Lung (tissue), 12 donors: ENCODE data around the gene EIF3I. TPM values are rescaled to one million over a fixed set of nuclear protein-coding genes. Genes with fewer than 3 reads are reported as not detected.

Experiments
- ATAC-seq: fragments of 200-7000 bp; cut with Tn5 transposase; one replicate; pipeline ENCODE4 v1.9.1; 2020; ENCODE audit warnings: moderate number of reproducible peaks; ENCODE audit not compliant: insufficient read depth, low FRiP score
- DNase-seq, 3 donors: peaks; one replicate each; pipeline ENCODE4 v3.0.0-alpha.2; 2013 to 2017
- H3K27ac ChIP-seq, 2 donors: one replicate each; pipeline ENCODE4 v1.5.1; 2013; ENCODE audit warnings: mild to moderate bottlenecking in 2 of 2, moderate library complexity in 2 of 2, control low read depth in 1 of 2, inconsistent platforms in 1 of 2, low read depth in 1 of 2, low read length in 1 of 2
- H3K27me3 ChIP-seq, 3 donors: one replicate each; pipeline ENCODE4 v1.5.1; 2013; ENCODE audit warnings: low read length in 2 of 3; ENCODE audit not compliant: control insufficient read depth in 3 of 3, insufficient read depth in 3 of 3
- H3K36me3 ChIP-seq, 4 donors: one replicate each; pipeline ENCODE4 v1.5.1; 2013; ENCODE audit warnings: low read length in 4 of 4, mild to moderate bottlenecking in 1 of 4, moderate library complexity in 1 of 4; ENCODE audit not compliant: control insufficient read depth in 4 of 4, insufficient read depth in 4 of 4
- H3K4me1 ChIP-seq, 5 donors: one replicate each; pipeline ENCODE4 v1.5.1; 2013; ENCODE audit warnings: low read length in 5 of 5, mild to moderate bottlenecking in 2 of 5, moderate library complexity in 1 of 5; ENCODE audit not compliant: control insufficient read depth in 5 of 5, insufficient read depth in 5 of 5
- H3K4me3 ChIP-seq: one replicate; pipeline ENCODE4 v1.5.1; 2013; ENCODE audit warnings: mild to moderate bottlenecking, control low read depth, moderate library complexity
- H3K9ac ChIP-seq, 2 donors: one replicate each; pipeline ENCODE4 v1.5.1; 2013; ENCODE audit warnings: low read length in 2 of 2, control low read depth in 1 of 2; ENCODE audit not compliant: insufficient read depth in 1 of 2
- H3K9me3 ChIP-seq, 4 donors: one replicate each; pipeline ENCODE4 v1.5.1; 2013; ENCODE audit warnings: low read length in 3 of 4, mild to moderate bottlenecking in 1 of 4, moderate library complexity in 1 of 4; ENCODE audit not compliant: control insufficient read depth in 4 of 4, insufficient read depth in 3 of 4
- WGBS, 2 donors: extraction: QIAGEN DNeasy Blood & Tissue Kit; methylation state at CpG; one replicate each; pipeline ENCODE4 v1.1.7; 2013; 5-methylcytosine and 5-hydroxymethylcytosine counted together
- polyA plus RNA-seq, 2 donors: library from polyadenylated mRNA; stranded (reverse); fragments of 200-250 nt; gene quantifications; one replicate each; pipeline ENCODE4 v1.2.1, GENCODE V29; 2013
- total RNA-seq, 2 donors: library from RNA; depleted of rRNA in 1 of 2; stranded (reverse); fragments of >200 nt in 1 of 2; gene quantifications; one replicate each; pipeline ENCODE4 v1.2.1, GENCODE V29; 2014 to 2021
- TF ChIP-seq, protein P1 (sequence below): IDR thresholded peaks from 2 replicates; pipeline ENCODE4 v1.5.1; 2012; ENCODE audit warnings: mild to moderate bottlenecking; ENCODE audit errors: control extremely low read depth, extremely low read depth
- donor health status: control.
- donor health status: control.
- donor health status: Bipolar disorder and iron deficiency.
- donor health status: healthy.
- donor health status: DM: yes; HTN: yes; CAD: no.

Gene EIF3I
- total and polyA plus RNA-seq, 4 donors = 81.0 to 255 (median 185) TPM

GRCh38 chr1:32200226-32201010 lies 21.8 kb upstream of the EIF3I start, which contains the start of gene CCDC28B:
TSS of gene CCDC28B (plus strand) at chr1:32200595. CDS start at chr1:32201936, 1,341 bp downstream.
- H3K9me3 ChIP-seq = no peaks in the 10 kb centered on the region
- H3K9ac ChIP-seq = peak within 1 kb of the TSS; percentile 20 to 86
- TF ChIP-seq, protein P1, sequence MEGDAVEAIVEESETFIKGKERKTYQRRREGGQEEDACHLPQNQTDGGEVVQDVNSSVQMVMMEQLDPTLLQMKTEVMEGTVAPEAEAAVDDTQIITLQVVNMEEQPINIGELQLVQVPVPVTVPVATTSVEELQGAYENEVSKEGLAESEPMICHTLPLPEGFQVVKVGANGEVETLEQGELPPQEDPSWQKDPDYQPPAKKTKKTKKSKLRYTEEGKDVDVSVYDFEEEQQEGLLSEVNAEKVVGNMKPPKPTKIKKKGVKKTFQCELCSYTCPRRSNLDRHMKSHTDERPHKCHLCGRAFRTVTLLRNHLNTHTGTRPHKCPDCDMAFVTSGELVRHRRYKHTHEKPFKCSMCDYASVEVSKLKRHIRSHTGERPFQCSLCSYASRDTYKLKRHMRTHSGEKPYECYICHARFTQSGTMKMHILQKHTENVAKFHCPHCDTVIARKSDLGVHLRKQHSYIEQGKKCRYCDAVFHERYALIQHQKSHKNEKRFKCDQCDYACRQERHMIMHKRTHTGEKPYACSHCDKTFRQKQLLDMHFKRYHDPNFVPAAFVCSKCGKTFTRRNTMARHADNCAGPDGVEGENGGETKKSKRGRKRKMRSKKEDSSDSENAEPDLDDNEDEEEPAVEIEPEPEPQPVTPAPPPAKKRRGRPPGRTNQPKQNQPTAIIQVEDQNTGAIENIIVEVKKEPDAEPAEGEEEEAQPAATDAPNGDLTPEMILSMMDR = no peak
- DNase-seq (peak; percentile 82 to 85 (median 83)), ATAC-seq (peak; percentile 23)
- H3K4me1 ChIP-seq = peaks cover 5 to 20% (median 11%) of the 10 kb centered on the region in 5 donors
- H3K27ac ChIP-seq = peak within 1 kb of the TSS; percentile 55 to 86
- no peaks in the 10 kb centered on the region for H3K27me3 ChIP-seq
- H3K4me3 ChIP-seq = peak within 1 kb of the TSS; percentile 19
- peaks cover under 1 to 14% (median 10%) of the 10 kb centered on the region in 4 donors for H3K36me3 ChIP-seq
- WGBS, 2 donors = 0 to 1% methylated on average over 34 of the region's 34 CpGs

- Histone ChIP-seq H3K9me3 (no peaks in the 10 kb centered on the region), H3K4me3 (peak overlapping the region; percentile 19), H3K27me3 (no peaks in the 10 kb centered on the region), H3K27ac (peak overlapping the region; percentile 55 to 86), H3K4me1 (peaks cover 8 to 23% (median 12%) of the 10 kb centered on the region in 5 donors), H3K36me3 (peaks cover 0 to 11% (median 8%) of the 10 kb centered on the region in 4 donors), H3K9ac (peak overlapping the region; percentile 20 to 86)
- DNase-seq = peak; percentile 77 to 84 (median 81)
- WGBS, 2 donors = 2 to 3% methylated on average over 26 of the region's 26 CpGs
- no peak for ATAC-seq
- TF ChIP-seq, protein P1 = no peak
These were observed 21.0 kb upstream of the EIF3I start for GRCh38 chr1:32201011-32201855.

DNA sequence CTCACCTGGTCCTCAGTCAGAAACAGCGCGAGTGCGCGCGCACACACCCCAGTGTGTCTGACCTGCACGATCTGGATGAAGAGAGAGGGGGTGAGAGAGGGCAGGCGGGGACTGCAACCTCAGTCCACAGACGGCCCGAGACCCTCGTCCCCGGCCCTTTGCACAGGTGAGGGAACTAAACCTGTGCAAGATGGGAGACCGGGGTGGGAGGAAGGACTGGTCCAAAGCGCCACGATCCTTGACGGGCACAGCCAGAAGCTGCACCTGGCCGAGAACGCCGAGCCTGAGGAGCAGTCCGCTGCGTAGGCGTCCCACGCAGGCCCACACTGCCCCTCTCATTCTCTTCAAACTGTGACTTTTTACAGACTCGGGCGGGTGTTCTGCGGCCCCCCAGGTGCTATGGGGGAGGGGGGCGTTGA lies 17.3 kb upstream of the EIF3I start:
- Histone ChIP-seq H3K4me1 (peaks cover 9 to 21% (median 11%) of the 10 kb centered on the region in 5 donors), H3K4me3 (peak overlapping the region; percentile 43), H3K9me3 (no peaks in the 10 kb centered on the region), H3K27ac (peak overlapping the region in 1 of 2 donors; percentile 1), H3K36me3 (no peaks in the 10 kb centered on the region), H3K9ac (peak overlapping the region; percentile 71 to 95), H3K27me3 (no peaks in the 10 kb centered on the region)
- TF ChIP-seq, protein P1 = no peak
- peak in 1 of 3 donors; percentile 25 for DNase-seq
- no peak for ATAC-seq
- WGBS, 2 donors = 38 to 63% methylated on average over 26 of the region's 26 CpGs
